SU-DHL-6 (cell line): ENCODE measurements around the gene FBN2.

Experiments
- CTCF ChIP-seq: fragments of 200-600 bp; sonication (generic); IDR thresholded peaks from one replicate; pipeline ENCODE4 v1.5.1; 2017; ENCODE audit warnings: antibody characterized with exemption, mild to moderate bottlenecking, low read length, moderate library complexity; ENCODE audit not compliant: insufficient read depth, poor library complexity, severe bottlenecking
- EZH2phosphoT487 ChIP-seq: fragments of 200-600 bp; sonication (generic), shearing (Covaris generic); conservative IDR thresholded peaks from 2 replicates; pipeline ENCODE4 v1.6.1; 2018; ENCODE audit warnings: mild to moderate bottlenecking, antibody characterized with exemption, low read length, moderate library complexity, mixed read lengths

- TF ChIP-seq CTCF (no peak), EZH2phosphoT487 (no peak)
Observed at GRCh38 chr5:128491291-128491690, 46.8 kb downstream of the FBN2 start.
